Astrocyte of the cerebellum (primary cell): ENCODE data around the gene FLNB.

Source experiments
- DNase-seq: peaks from one replicate; pipeline ENCODE4 v3.0.0-alpha.2; 2011; ENCODE audit warnings: low read depth
- H3K4me3 ChIP-seq: 2 replicates; pipeline ENCODE4 v1.5.1; 2011; ENCODE audit warnings: mild to moderate bottlenecking, low read depth, low read length, moderate library complexity
- CTCF ChIP-seq: IDR thresholded peaks from 2 replicates; pipeline ENCODE4 v1.5.1; 2012; ENCODE audit warnings: low read length, low read depth, moderate library complexity, mild to moderate bottlenecking; ENCODE audit errors: missing control alignments
- in situ Hi-C: cut with HindIII; loops from 2 replicates; pipeline ENCODE4 v1.10.0; 2017; ENCODE audit warnings: low sequenced_read_pairs

FLNB gene

GRCh38 chr3:58216496-58217195 lies 208.4 kb downstream of the FLNB start:
- TF ChIP-seq CTCF = no peak
- H3K4me3 ChIP-seq = no peak overlapping the region
- no peak for DNase-seq
- in situ Hi-C loops = no loop called here

DNA sequence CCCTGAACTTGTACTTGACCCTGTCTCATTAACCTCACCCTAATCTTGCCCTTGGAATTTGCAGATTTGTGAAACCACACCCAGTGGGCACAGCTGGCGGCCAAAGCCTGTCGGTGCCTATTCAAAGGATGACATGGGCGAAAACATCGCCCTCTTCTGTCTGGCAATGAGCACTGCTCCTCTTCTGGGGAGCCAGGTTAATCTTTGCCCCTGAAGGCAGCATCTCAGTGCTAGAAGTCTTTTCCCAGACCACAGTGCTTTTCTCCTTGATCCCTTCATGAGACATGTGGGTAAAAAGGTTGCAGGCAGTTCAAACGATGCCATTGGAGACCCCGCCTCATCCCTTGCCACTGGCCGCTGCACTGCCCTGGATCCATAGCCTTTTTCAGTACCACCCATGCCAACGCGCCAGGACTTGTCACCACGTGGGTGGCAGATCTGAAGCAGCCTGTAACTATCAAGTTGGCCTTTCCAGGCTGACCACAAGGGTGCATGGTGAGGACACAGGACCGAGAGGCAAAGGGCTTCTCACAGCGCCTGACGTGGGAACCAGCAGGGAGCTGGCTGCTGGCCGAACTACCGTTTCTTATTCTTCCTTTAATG lies 209.1 kb downstream of the FLNB start:
- peak; percentile 74 for DNase-seq
- peak overlapping the region; percentile 3 for H3K4me3 ChIP-seq
- peak; percentile 88 for TF ChIP-seq CTCF
- in situ Hi-C loops = no loop called here

DNA sequence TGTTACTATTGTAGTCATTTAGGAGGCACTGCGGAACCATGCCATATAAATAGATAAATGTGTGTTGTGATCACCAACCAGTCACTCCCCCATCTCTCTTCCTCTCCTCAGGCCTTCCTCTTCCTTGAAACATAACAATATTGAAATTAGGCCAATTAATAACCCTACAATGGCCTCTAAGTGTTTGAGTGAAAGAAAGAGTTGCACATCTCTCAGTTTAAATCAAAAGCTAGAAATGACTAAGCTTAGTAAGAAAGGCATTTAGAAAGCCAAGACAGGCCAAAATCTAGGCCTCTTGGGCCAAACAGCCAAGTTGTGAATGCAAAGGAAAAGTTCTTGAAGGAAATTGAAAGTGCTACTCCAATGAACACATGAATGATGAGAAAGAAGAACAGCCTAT lies 210.7 kb downstream of the FLNB start:
- TF ChIP-seq CTCF = no peak
- in situ Hi-C loops = no loop called here

More for the DNA sequence above, 210.7 kb downstream of the FLNB start:
- no peak for DNase-seq
- H3K4me3 ChIP-seq = no peak overlapping the region
